Stomach (tissue), 4 donors: Measurements from ENCODE around the gene GIMAP1.

Source experiments
- CTCF ChIP-seq, 7 experiments: fragments of 450-650 bp in 4 of 7; fragments of 200-600 bp in 3 of 7; sonication (generic) in 3 of 7; IDR thresholded peaks; one replicate each; pipeline ENCODE4 v1.5.1; 2016 to 2019; ENCODE audit warnings: antibody characterized with exemption in 7 of 7, control low read depth in 2 of 7, mild to moderate bottlenecking in 1 of 7
- EP300 ChIP-seq: sonication (generic); formaldehyde crosslinking; IDR thresholded peaks from one replicate; pipeline ENCODE4 v1.6.1; 2017; ENCODE audit warnings: antibody characterized with exemption
- POLR2A ChIP-seq, 4 donors: fragments of 450-650 bp; IDR thresholded peaks; one replicate each; pipeline ENCODE4 v1.6.1; 2016; ENCODE audit warnings: antibody characterized with exemption in 4 of 4, control low read depth in 2 of 4, mild to moderate bottlenecking in 1 of 4, moderate library complexity in 1 of 4

- no peak for TF ChIP-seq POLR2A (IDR thresholded peaks at IDR 0.05)
- TF ChIP-seq EP300, result no peak
- no peak for TF ChIP-seq CTCF (IDR thresholded peaks at IDR 0.05)
These were observed 39.2 kb downstream of the GIMAP1 start for GRCh38 chr7:150755473-150756099.
